HG03060 (cell line): ENCODE results near the gene ORAI3.

Experiments
- ATAC-seq: cut with Tn5 transposase; IDR thresholded peaks from one replicate; pipeline ENCODE4 v1.9.1; 2021; ENCODE audit warnings: low read depth, moderate number of reproducible peaks; ENCODE audit not compliant: unreplicated experiment

Gene ORAI3

GRCh38 chr16:30946671-30947540, 2.0 kb upstream of the ORAI3 start:
- no peak for ATAC-seq

GRCh38 chr16:30947541-30947858, 1.4 kb upstream of the ORAI3 start:
- ATAC-seq: no peak

- ATAC-seq: no peak
Measured at GRCh38 chr16:30947859-30948666, 805 bp upstream of the ORAI3 start.

- no peak for ATAC-seq
Measured at GRCh38 chr16:30949650-30950515, 1.0 kb downstream of the ORAI3 start.

GRCh38 chr16:30950516-30951065, 1.7 kb downstream of the ORAI3 start:
- ATAC-seq: no peak

GRCh38 chr16:30951193-30951592, 2.3 kb downstream of the ORAI3 start:
- no peak for ATAC-seq

- no peak for ATAC-seq
Measured at GRCh38 chr16:30951750-30952149, 2.9 kb downstream of the ORAI3 start.

GRCh38 chr16:30953111-30953510, 4.2 kb downstream of the ORAI3 start:
- no peak for ATAC-seq

- no peak for ATAC-seq
Measured at GRCh38 chr16:30953511-30954124, 4.8 kb downstream of the ORAI3 start.

- ATAC-seq: no peak
Measured at GRCh38 chr16:30954993-30955392, 6.1 kb downstream of the ORAI3 start.

GRCh38 chr16:30956601-30957455, 8.0 kb downstream of the ORAI3 start:
- ATAC-seq: no peak

GRCh38 chr16:30957456-30958174, 8.7 kb downstream of the ORAI3 start, which contains the start of gene SETD1A:
SETD1A (plus strand) TSS chr16:30957754; CDS start chr16:30958732, 978 bp downstream.
- ATAC-seq: peak; percentile 47

- ATAC-seq: no peak
Measured at GRCh38 chr16:30958175-30959079, 9.6 kb downstream of the ORAI3 start.

GRCh38 chr16:30961384-30961783, 12.5 kb downstream of the ORAI3 start:
- ATAC-seq: no peak

GRCh38 chr16:30963925-30964511, 15.2 kb downstream of the ORAI3 start:
- no peak for ATAC-seq

- ATAC-seq: no peak
Measured at GRCh38 chr16:30964574-30965226, 15.8 kb downstream of the ORAI3 start.

- no peak for ATAC-seq
Measured at GRCh38 chr16:30965436-30965835, 16.6 kb downstream of the ORAI3 start.
